GM19043 (cell line): ENCODE measurements around the gene EVA1A.

Experiments used
- ATAC-seq: cut with Tn5 transposase; IDR thresholded peaks from one replicate; pipeline ENCODE4 v1.9.1; 2021; ENCODE audit warnings: low read depth; ENCODE audit not compliant: unreplicated experiment

The EVA1A gene

GRCh38 chr2:75521225-75521872 is 39.4 kb downstream of the EVA1A start:
- no peak for ATAC-seq

GRCh38 chr2:75519843-75520242 is 40.9 kb downstream of the EVA1A start:
- no peak for ATAC-seq

- no peak for ATAC-seq
These were observed 41.9 kb downstream of the EVA1A start for GRCh38 chr2:75518638-75519465.

- ATAC-seq, result no peak
These were observed 43.0 kb downstream of the EVA1A start for GRCh38 chr2:75517547-75518230.

GRCh38 chr2:75516378-75517360 is 44.1 kb downstream of the EVA1A start:
- ATAC-seq, result no peak

- no peak for ATAC-seq
These were observed 45.0 kb downstream of the EVA1A start for GRCh38 chr2:75515584-75516368.

- ATAC-seq, result no peak
These were observed 47.0 kb downstream of the EVA1A start for GRCh38 chr2:75513616-75514170.

- no peak for ATAC-seq
These were observed 48.1 kb downstream of the EVA1A start for GRCh38 chr2:75512455-75513212.

- no peak for ATAC-seq
These were observed 54.5 kb downstream of the EVA1A start for GRCh38 chr2:75506101-75506697.

- ATAC-seq, result no peak
These were observed 55.7 kb downstream of the EVA1A start for GRCh38 chr2:75505012-75505411.

GRCh38 chr2:75503048-75503607 is 57.6 kb downstream of the EVA1A start:
- ATAC-seq, result no peak

GRCh38 chr2:75500633-75501032 is 60.1 kb downstream of the EVA1A start:
- ATAC-seq, result no peak

GRCh38 chr2:75499534-75499933 is 61.2 kb downstream of the EVA1A start:
- ATAC-seq, result no peak

- ATAC-seq, result no peak
These were observed 61.8 kb downstream of the EVA1A start for GRCh38 chr2:75498907-75499306.

- no peak for ATAC-seq
These were observed 63.5 kb downstream of the EVA1A start for GRCh38 chr2:75497256-75497655.

GRCh38 chr2:75495862-75496261 is 64.9 kb downstream of the EVA1A start:
- no peak for ATAC-seq

- no peak for ATAC-seq
These were observed 66.5 kb downstream of the EVA1A start for GRCh38 chr2:75494137-75494769.
